ENCODE data around the gene NDUFB3. TPM values are rescaled to one million over a fixed set of nuclear protein-coding genes. Genes with fewer than 3 reads are reported as not detected.

NDUFB3 gene
- total RNA-seq (2014; rRNA removed; shearing (Covaris generic)) (34.3 and 35.6 TPM in 2 replicates), polyA plus RNA-seq (2016; fragmentation: Nextera tagmentation; extraction: Ambion mirVana) (199 and 230 TPM in 2 replicates)
- long read RNA-seq, transcript NDUFB3-201 (3 exons, 755 nt): major isoform, 16 of 24 reads
- long read RNA-seq, partial matches to known transcripts: 4 of 24 reads
- long read RNA-seq, other reads (novel, unspliced or antisense): 1 of 24 reads

- Histone ChIP-seq H3K4me3 (peak within 1 kb of the TSS; percentile 69), H3K79me2 (replicated peaks; ENCODE audit: insufficient read depth) (peaks cover 52% of the 10 kb centered on the region), H3K4me2 (peak within 1 kb of the TSS; percentile 83), H3K9me2 (ENCODE audit: insufficient read depth) (no peaks in the 10 kb centered on the region), H2AFZ (peak within 1 kb of the TSS; percentile 96), H3K27ac (ENCODE audit: low read depth) (peak within 1 kb of the TSS; percentile 90), H3K36me3 (ENCODE audit: insufficient read depth) (no peaks in the 10 kb centered on the region), H3F3A (replicated peaks; ENCODE audit: low read depth) (no peaks in the 10 kb centered on the region), H3K4me1 (ENCODE audit: insufficient read depth) (peaks cover 4% of the 10 kb centered on the region; the same call in 1 of the 2 replicates), H4K20me1 (replicated peaks; ENCODE audit: insufficient read depth) (no peaks in the 10 kb centered on the region), H3K27me3 (ENCODE audit: insufficient read depth) (no peaks in the 10 kb centered on the region)
- ATAC-seq (peak; percentile 98), DNase-seq (ENCODE audit: low spot score) (peak; percentile 96)
- H3K4me1 Mint-ChIP-seq: peaks cover 17% of the 10 kb centered on the region; the same call in 2 of the 3 replicates
- H3K27me3 Mint-ChIP-seq (ENCODE audit: insufficient read depth, low read depth, poor library complexity): no peaks in the 10 kb centered on the region
- H3K36me3 Mint-ChIP-seq (ENCODE audit: low read depth): no peaks in the 10 kb centered on the region
- TF ChIP-seq REST (IDR thresholded peaks at IDR 0.05; ENCODE audit: unreplicated experiment) (no peak), ETS1 (IDR thresholded peaks at IDR 0.05) (peak; percentile 76; the same call in 1 of the 2 replicates), CREB1 (CRISPR knock-in tag; IDR thresholded peaks at IDR 0.05; ENCODE audit: low read depth) (0 out of 2 replicates have a peak, but pooled peaks have one; percentile 68), NANOG (IDR thresholded peaks at IDR 0.05; ENCODE audit: borderline replicate concordance) (peak; percentile 11; the same call in 1 of the 2 replicates), JUNB (IDR thresholded peaks at IDR 0.05; ENCODE audit: unreplicated experiment) (no peak), POLR2AphosphoS5 (IDR thresholded peaks at IDR 0.05; ENCODE audit: low read depth) (peak; percentile 89), CTCF (conservative IDR thresholded peaks at IDR 0.05; ENCODE audit: low read depth in 2 of 2) (peak in 1 of 2 experiments; percentile 29; a peak in 2 of 4 replicates)
- peak within 1 kb of the TSS; percentile 98 for H3K27ac Mint-ChIP-seq
- peak within 1 kb of the TSS; percentile 95 for H3K4me3 Mint-ChIP-seq
- no peaks in the 10 kb centered on the region; the same call in 2 of the 3 replicates for H3K9me3 Mint-ChIP-seq
Observed at GRCh38 chr2:201071479-201072200, at the start of gene NDUFB3, which contains the start of gene HYCC2. Gene NDUFB3 (plus strand): TSS chr2:201072001. CDS start chr2:201078883, 6,882 bp downstream. Gene HYCC2 (minus strand): TSS chr2:201071671. CDS start chr2:201024009, 47,662 bp downstream.

Measured in GM23338 (cell line).